GM12878 (cell line): ENCODE data around the gene AP1AR. TPM values are rescaled to one million over a fixed set of nuclear protein-coding genes. Genes with fewer than 3 reads are reported as not detected.

ENCODE experiments used
- ETV6 ChIP-seq, 2 experiments: fragments of 450-650 bp in 1 of 2; IDR thresholded peaks in 1 of 2; conservative IDR thresholded peaks in 1 of 2; 2 replicates each; pipeline ENCODE4 v1.6.1; 2014; ENCODE audit warnings: antibody characterized with exemption in 1 of 2, borderline replicate concordance in 1 of 2, low read depth in 1 of 2, mild to moderate bottlenecking in 1 of 2, moderate library complexity in 1 of 2
- GABPA ChIP-seq: IDR thresholded peaks from 2 replicates; pipeline ENCODE4 v1.6.1; 2014; ENCODE audit warnings: antibody characterized with exemption, low read depth, mild to moderate bottlenecking, inconsistent platforms
- HCFC1 ChIP-seq: fragments of 150-350 bp; IDR thresholded peaks from 2 replicates; pipeline ENCODE4 v1.6.1; 2014; ENCODE audit warnings: low read length
- IKZF1 ChIP-seq: fragments of 450-650 bp; conservative IDR thresholded peaks from 2 replicates; pipeline ENCODE4 v1.6.1; 2017; ENCODE audit warnings: antibody characterized with exemption, mild to moderate bottlenecking
- IRF5 ChIP-seq: fragments of 450-650 bp; IDR thresholded peaks from 2 replicates; pipeline ENCODE4 v1.6.1; 2017; ENCODE audit warnings: borderline replicate concordance
- KAT2A ChIP-seq: conservative IDR thresholded peaks from 2 replicates; pipeline ENCODE4 v1.6.1; 2011; ENCODE audit warnings: low read depth, low read length; ENCODE audit not compliant: control insufficient read depth
- KDM1A ChIP-seq: fragments of 200-600 bp; sonication (generic); IDR thresholded peaks from 2 replicates; pipeline ENCODE4 v1.6.1; 2016; ENCODE audit warnings: borderline replicate concordance
- LARP7 ChIP-seq: fragments of 450-650 bp; IDR thresholded peaks from 2 replicates; pipeline ENCODE4 v1.6.1; 2017; ENCODE audit warnings: mild to moderate bottlenecking
- MLLT1 ChIP-seq: fragments of 450-650 bp; IDR thresholded peaks from 2 replicates; pipeline ENCODE4 v1.6.1; 2016; ENCODE audit warnings: mild to moderate bottlenecking
- MXI1 ChIP-seq: fragments of 150-350 bp; IDR thresholded peaks from 2 replicates; pipeline ENCODE4 v1.6.1; 2011; ENCODE audit warnings: low read depth, mild to moderate bottlenecking, inconsistent platforms, low read length, improper control_type of control experiment
- NR2F1 ChIP-seq: fragments of 450-650 bp; conservative IDR thresholded peaks from 2 replicates; pipeline ENCODE4 v1.6.1; 2017; ENCODE audit warnings: mild to moderate bottlenecking
- SKIL ChIP-seq: fragments of 450-650 bp; IDR thresholded peaks from 2 replicates; pipeline ENCODE4 v1.6.1; 2017; ENCODE audit warnings: mild to moderate bottlenecking, low read depth, inconsistent platforms; ENCODE audit not compliant: poor library complexity, severe bottlenecking
- SMAD5 ChIP-seq: IDR thresholded peaks from 2 replicates; pipeline ENCODE4 v1.6.1; 2016; ENCODE audit warnings: antibody characterized with exemption, low read depth
- SP1 ChIP-seq: IDR thresholded peaks from one replicate; pipeline ENCODE4 v1.6.1; 2011; ENCODE audit warnings: low read depth, low read length
- SREBF1 ChIP-seq: IDR thresholded peaks from 2 replicates; pipeline ENCODE4 v1.6.1; 2012; ENCODE audit warnings: mild to moderate bottlenecking, low read length
- TCF7 ChIP-seq: IDR thresholded peaks from 2 replicates; pipeline ENCODE4 v1.6.1; 2014; ENCODE audit warnings: antibody characterized with exemption, borderline replicate concordance
- WRNIP1 ChIP-seq: IDR thresholded peaks from 2 replicates; pipeline ENCODE4 v1.6.1; 2011; ENCODE audit warnings: low read depth, low read length, improper control_type of control experiment, borderline replicate concordance
- ZSCAN29 ChIP-seq: fragments of 450-650 bp; IDR thresholded peaks from 2 replicates; pipeline ENCODE4 v1.6.1; 2017; ENCODE audit warnings: mild to moderate bottlenecking, moderate library complexity
- polyA plus RNA-seq, 11 experiments: library from polyadenylated mRNA; depleted of rRNA in 4 of 11; unstranded in 6 of 11; stranded (reverse) in 5 of 11; fragments of >200 nt; fragmentation: Nextera tagmentation in 4 of 11; fragmentation: Illumina TruSeq in 1 of 11; extraction: Ambion mirVana in 4 of 11; extraction: Trizol in 1 of 11; gene quantifications; 1 replicate in 1 of 11; 2 replicates in 10 of 11; pipeline versions ENCODE4 v1.2.1 to v1.2.3, GENCODE V29; 2011 to 2016; ENCODE audit warnings: inconsistent platforms in 2 of 11, missing spikeins in 2 of 11, low read depth in 1 of 11
- total RNA-seq, 4 experiments: library from RNA; depleted of rRNA in 3 of 4; stranded (reverse); fragments of >200 nt in 3 of 4; fragmentation: Illumina TruSeq in 1 of 4; extraction: Trizol in 1 of 4; gene quantifications; 2 replicates each; pipeline versions ENCODE4 v1.2.1 to v1.2.3, GENCODE V29; 2013 to 2021

AP1AR gene
- total and polyA plus RNA-seq, 10 of the 15 experiments (the other 5 are each of a cell fraction or from before 2014, with no cell fraction given) = 5.6 to 29.1 (median 16.3) TPM

- no peak for TF ChIP-seq KAT2A
- peak; percentile 55 for TF ChIP-seq MXI1
- TF ChIP-seq SREBF1 = no peak
- TF ChIP-seq IRF5 = no peak
- no peak for TF ChIP-seq GABPA
- 0 out of 2 replicates have a peak, but pooled peaks have one; percentile 21 for TF ChIP-seq HCFC1
- TF ChIP-seq SMAD5 = peak; percentile 70; the same call in 1 of the 2 replicates
- TF ChIP-seq LARP7 = peak; percentile 98
- no peak for TF ChIP-seq KDM1A
- peak; percentile 40; the same call in 1 of the 2 replicates for TF ChIP-seq NR2F1
- 0 out of 2 replicates have a peak, but pooled peaks have one; percentile 6 for TF ChIP-seq ZSCAN29
- TF ChIP-seq IKZF1 = peak; percentile 80
- no peak for TF ChIP-seq SP1
- TF ChIP-seq TCF7 = no peak
- 0 out of 4 replicates have a peak, but pooled peaks of 1 of the 2 experiments have one; percentile 44 for TF ChIP-seq ETV6 (conservative IDR thresholded peaks at IDR 0.05 in 1 of 2, IDR thresholded peaks at IDR 0.05 in 1 of 2; ENCODE audit: borderline replicate concordance in 1 of 2, low read depth in 1 of 2)
- no peak for TF ChIP-seq WRNIP1
- TF ChIP-seq SKIL = no peak
- TF ChIP-seq MLLT1 = no peak; the same call in none of the 2 replicates
Measured at GRCh38 chr4:112231779-112232713, at the start of gene AP1AR (continued).
